NCI-H526 treated with DMSO at 0.1 percent for 48 hours (cell line): ENCODE results near the gene ERC1.
A peak's percentile ranks its signal among the peaks of the same experiment; 100 is the strongest.

Experiments used
- DNase-seq: peaks from one replicate; lab custom pipeline; 2025; lab: John Stamatoyannopoulos, UW

The ERC1 gene

DNA sequence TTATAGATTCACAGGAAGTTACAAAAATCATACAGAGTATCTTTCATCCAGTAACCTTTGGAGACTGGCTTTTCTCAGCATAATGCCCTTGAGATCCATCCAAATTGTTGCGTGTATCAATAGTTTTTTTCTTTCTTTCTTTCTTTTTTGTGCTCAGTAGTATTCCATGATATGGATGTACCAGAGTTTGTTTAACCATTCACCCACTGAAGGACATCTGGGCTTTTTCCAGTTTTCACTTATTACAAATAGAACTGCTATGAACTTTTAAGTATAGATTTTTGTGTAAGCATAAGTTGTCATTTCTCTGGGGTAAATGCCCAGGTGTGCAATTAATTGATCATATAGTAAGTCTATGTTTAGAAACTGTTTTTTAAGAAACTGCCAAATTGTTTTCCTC lies 524.0 kb downstream of the ERC1 start:
- DNase-seq, result no peak

DNA sequence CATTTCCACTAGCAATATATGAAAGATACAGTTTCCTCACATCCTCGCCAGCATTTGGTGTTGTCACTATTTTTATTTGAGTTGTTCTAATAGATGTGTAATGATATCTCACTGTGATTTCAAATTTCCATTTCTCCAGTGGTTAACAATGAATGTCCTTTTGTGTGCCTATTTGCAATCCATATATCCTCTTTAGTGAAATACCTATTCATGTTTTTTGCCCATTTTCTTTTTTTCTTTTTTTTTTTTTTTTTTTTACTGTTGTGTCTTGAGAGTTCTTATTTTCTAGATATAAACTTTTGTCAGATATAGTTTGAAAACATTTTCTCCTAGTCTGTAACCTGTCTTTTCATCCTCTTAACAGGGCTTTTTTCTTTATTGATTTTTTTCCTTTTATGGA lies 524.4 kb downstream of the ERC1 start:
- DNase-seq, result no peak

- DNase-seq, result no peak
Observed at GRCh38 chr12:1517007-1517406, 526.0 kb downstream of the ERC1 start.

- no peak for DNase-seq
Observed at GRCh38 chr12:1517734-1518525, 526.9 kb downstream of the ERC1 start.

GRCh38 chr12:1518591-1519516 lies 527.8 kb downstream of the ERC1 start:
- no peak for DNase-seq

- no peak for DNase-seq
Observed at GRCh38 chr12:1519642-1520041, 528.6 kb downstream of the ERC1 start.

- DNase-seq, result no peak
Observed at GRCh38 chr12:1523046-1523445, 532.0 kb downstream of the ERC1 start.

DNA sequence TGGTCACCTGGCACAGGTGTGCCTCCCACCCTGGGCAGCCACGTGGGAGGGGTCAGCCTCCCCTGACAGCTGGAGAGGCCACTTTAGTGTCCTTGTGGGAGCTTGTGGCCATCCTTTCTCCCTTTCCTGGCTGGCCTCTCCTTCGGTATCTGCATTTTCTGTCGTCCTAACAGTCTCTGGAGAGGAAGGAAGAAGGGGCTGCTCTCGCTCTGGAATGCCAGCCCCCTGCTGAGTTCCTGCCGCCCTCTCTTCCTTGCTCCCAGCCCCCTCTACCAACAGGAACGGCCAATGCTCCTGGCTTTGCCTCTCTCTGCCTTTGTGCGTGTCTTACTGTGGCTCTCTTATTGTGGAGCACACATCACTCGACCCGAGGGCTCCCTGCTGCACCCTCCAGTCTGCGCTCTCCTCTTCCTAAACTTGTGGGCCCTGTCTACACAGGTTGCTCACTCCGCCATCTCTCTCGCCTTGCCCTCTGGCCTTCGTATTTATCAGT lies 532.6 kb downstream of the ERC1 start:
- no peak for DNase-seq

DNA sequence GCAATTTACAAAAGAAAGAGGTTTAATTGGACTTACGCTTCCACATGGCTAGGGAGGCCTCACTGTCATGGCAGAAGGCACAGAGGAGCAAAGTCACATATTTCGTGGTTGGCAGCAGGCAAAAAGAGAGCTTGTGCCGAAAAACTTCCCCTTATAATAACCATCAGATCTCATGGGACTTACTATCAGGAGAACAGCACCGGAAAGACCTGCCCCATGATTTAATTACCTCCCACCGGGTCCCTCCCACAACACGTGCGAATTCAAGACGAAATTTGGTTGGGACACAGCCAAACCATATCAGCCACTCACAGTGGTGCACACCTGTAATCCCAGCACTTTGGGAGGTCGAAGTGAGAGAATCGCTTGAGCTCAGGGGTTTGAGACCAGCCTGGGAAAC lies 534.8 kb downstream of the ERC1 start:
- no peak for DNase-seq

DNA sequence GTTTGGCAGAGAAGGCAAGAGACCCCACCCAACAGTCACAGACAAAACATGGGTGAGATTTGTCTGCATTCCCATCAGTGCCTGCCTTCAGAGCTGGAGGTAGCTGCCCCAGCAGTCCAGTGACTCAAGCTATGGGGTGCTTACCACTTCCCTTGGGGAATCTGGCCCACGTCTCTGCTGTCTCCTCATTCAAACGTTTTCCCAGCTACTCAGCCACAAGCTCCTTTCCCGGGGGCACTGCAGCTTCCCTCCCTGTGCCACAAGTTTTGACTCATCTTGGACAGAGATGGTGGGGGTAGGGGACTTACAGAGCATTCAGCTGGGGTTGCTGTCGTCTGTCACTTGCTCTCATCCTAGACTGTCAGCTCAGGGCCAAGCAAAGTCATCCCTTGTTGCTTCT lies 536.8 kb downstream of the ERC1 start:
- DNase-seq, result no peak

GRCh38 chr12:1528791-1529190 lies 537.8 kb downstream of the ERC1 start:
- DNase-seq, result no peak

GRCh38 chr12:1529228-1529861 lies 538.3 kb downstream of the ERC1 start:
- DNase-seq, result peak; percentile 50

DNA sequence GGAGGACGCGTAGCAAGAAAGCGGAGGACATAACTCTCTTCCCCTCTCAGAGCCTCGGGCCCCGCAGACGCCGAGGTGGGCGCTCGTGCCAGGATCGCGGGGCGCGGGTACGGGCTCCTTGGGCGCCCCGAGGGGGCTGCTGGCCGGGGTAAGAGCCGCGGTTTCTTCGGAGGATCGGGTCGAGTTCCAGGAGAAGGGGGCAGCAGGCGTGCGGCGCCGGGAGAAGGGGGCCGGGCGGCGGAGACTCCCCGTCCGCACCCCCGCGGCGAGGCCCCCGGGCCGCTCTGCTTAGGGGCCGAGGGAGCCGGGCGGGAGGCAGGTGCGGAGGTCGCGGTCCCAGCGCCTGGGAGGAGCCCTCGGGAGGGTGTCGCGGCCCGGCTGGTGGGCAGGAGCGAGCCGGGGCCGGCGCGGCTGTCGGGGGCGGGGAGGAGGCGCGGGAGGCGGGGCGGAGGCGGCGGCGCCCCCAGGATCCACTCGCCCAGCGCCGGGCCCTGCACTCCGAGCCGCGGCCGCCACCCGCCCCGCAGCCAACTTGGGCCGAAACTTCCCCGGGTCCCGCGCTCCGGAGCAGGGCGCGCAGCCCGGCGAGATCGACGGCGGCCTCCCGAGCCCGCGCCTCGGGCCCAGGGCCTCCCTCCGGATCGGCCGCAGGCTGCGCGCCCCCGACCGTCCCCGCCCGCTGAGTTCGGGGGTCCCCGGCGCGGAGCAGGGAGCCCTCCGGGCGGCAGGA lies 539.0 kb downstream of the ERC1 start:
- peak; percentile 28 for DNase-seq

- no peak for DNase-seq
Observed at GRCh38 chr12:1530592-1531152, 539.6 kb downstream of the ERC1 start.

- no peak for DNase-seq
Observed at GRCh38 chr12:1531153-1531653, 540.2 kb downstream of the ERC1 start.

DNA sequence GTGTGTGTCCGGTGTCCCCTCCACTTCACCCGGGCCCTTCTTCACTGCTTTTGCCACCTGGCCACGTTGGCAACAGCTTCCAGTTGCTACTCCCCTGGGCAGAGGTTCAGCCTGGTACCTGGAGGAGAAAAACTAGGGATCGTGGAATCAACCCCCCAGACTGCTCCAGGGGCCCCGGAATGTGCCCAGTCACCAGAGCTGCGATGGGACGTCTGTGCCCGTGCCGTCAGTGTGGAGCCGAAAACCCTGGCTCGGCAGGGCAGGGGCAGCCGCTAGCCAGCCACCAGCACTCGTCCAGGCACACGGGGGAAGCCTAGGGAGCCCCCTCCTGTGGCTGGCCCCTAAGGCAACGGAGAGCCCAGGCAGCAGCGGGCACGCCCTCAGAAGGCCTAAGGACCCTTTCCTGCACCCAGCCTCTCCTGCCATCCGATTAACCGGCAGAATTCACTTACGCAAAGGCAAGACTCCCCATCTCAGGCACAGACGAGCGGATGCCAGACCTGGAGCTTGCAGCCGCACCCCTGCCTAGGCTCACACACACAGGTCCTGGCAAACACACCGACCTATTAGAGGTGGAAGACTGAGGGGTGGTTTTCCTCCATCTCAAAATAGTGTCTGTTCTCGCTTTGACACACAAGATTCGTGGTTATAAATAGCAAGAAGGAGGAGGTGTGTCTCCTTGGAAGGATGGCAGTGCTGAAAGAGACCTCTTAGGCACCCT lies 540.8 kb downstream of the ERC1 start:
- no peak for DNase-seq

GRCh38 chr12:1532375-1533165 lies 541.5 kb downstream of the ERC1 start:
- DNase-seq, result peak; percentile 37

- DNase-seq, result no peak
Observed at GRCh38 chr12:1533205-1533601, 542.2 kb downstream of the ERC1 start.

GRCh38 chr12:1533602-1534304 lies 542.7 kb downstream of the ERC1 start:
- peak; percentile 32 for DNase-seq
